OCI-LY3 (cell line): ENCODE results near the gene ATP2B3.

Source experiments
- H2AFZ ChIP-seq: fragments of 200-600, 300-600 bp; shearing (Covaris generic); 2 replicates; pipeline ENCODE4 v1.6.0; 2014; ENCODE audit warnings: antibody characterized with exemption, low read depth, low read length
- H3K27ac ChIP-seq: fragments of 200-600, 300-600 bp; sonication (generic); 2 replicates; pipeline ENCODE4 v1.5.1; 2014; ENCODE audit warnings: mild to moderate bottlenecking, low read length, moderate library complexity, mixed read lengths
- H3K27me3 ChIP-seq: fragments of 200-600, 300-600 bp; sonication (generic); 2 replicates; pipeline ENCODE4 v1.6.1; 2014; ENCODE audit warnings: low read depth, low read length, mixed read lengths
- H3K36me3 ChIP-seq: fragments of 200-600, 300-600 bp; sonication (generic); replicated peaks from 2 replicates; pipeline ENCODE3; 2014; ENCODE audit warnings: low read depth, low read length, mixed read lengths
- H3K4me1 ChIP-seq: fragments of 300-600, 200-600 bp; sonication (generic); 2 replicates; pipeline ENCODE4 v1.6.1; 2014; ENCODE audit warnings: low read length, mixed read lengths
- H3K4me2 ChIP-seq: fragments of 200-600, 300-600 bp; sonication (generic); 2 replicates; pipeline ENCODE4 v1.6.1; 2014; ENCODE audit warnings: low read length, mixed read lengths
- H3K4me3 ChIP-seq: fragments of 300-600, 200-600 bp; sonication (generic); 2 replicates; pipeline ENCODE4 v1.5.1; 2014; ENCODE audit warnings: antibody characterized with exemption, mild to moderate bottlenecking, low read length, moderate library complexity
- H3K79me2 ChIP-seq: fragments of 300-600, 200-600 bp; shearing (Covaris generic); 2 replicates; pipeline ENCODE4 v1.6.1; 2014; ENCODE audit warnings: mild to moderate bottlenecking, low read length, mixed read lengths
- H3K9ac ChIP-seq: fragments of 300-600, 200-600 bp; shearing (Covaris generic); 2 replicates; pipeline ENCODE4 v1.6.0; 2014; ENCODE audit warnings: mild to moderate bottlenecking, low read length, moderate library complexity
- H3K9me3 ChIP-seq: fragments of 200-600, 300-600 bp; shearing (Covaris generic); 2 replicates; pipeline ENCODE4 v1.6.1; 2014; ENCODE audit warnings: low read length, mixed read lengths; ENCODE audit not compliant: insufficient read depth
- H4K20me1 ChIP-seq: fragments of 200-600, 300-600 bp; sonication (generic); 2 replicates; pipeline ENCODE4 v1.6.1; 2016; ENCODE audit warnings: low read length, mixed read lengths; ENCODE audit not compliant: insufficient read depth
- CTCF ChIP-seq: fragments of 200-600, 300-600 bp; sonication (generic); IDR thresholded peaks from 2 replicates; pipeline ENCODE4 v1.5.1; 2014; ENCODE audit warnings: antibody characterized with exemption, low read length, low read depth
- EZH2phosphoT487 ChIP-seq: fragments of 200-600 bp; shearing (Covaris generic); IDR thresholded peaks from 2 replicates; pipeline ENCODE4 v1.6.1; 2018; ENCODE audit warnings: antibody characterized with exemption, mixed run types, low read depth

ATP2B3 gene

GRCh38 chrX:153530411-153531129 lies 13.1 kb downstream of the ATP2B3 start:
- Histone ChIP-seq H2AFZ (no peak overlapping the region), H3K27me3 (no peaks in the 10 kb centered on the region), H3K4me2 (no peak overlapping the region), H3K9ac (no peak overlapping the region), H4K20me1 (no peaks in the 10 kb centered on the region), H3K9me3 (no peaks in the 10 kb centered on the region), H3K79me2 (no peaks in the 10 kb centered on the region), H3K36me3 (no peaks in the 10 kb centered on the region), H3K4me1 (no peaks in the 10 kb centered on the region), H3K4me3 (no peak overlapping the region), H3K27ac (no peak overlapping the region)
- TF ChIP-seq EZH2phosphoT487 (no peak), CTCF (no peak)

- H3K79me2 ChIP-seq: no peaks in the 10 kb centered on the region
- no peaks in the 10 kb centered on the region for H3K4me1 ChIP-seq
- H3K9me3 ChIP-seq: no peaks in the 10 kb centered on the region
- H2AFZ ChIP-seq: no peak overlapping the region
- no peak overlapping the region for H3K9ac ChIP-seq
- H3K4me2 ChIP-seq: no peak overlapping the region
- TF ChIP-seq CTCF (no peak), EZH2phosphoT487 (no peak)
- no peak overlapping the region for H3K27ac ChIP-seq
- no peak overlapping the region for H3K4me3 ChIP-seq
- no peaks in the 10 kb centered on the region for H3K27me3 ChIP-seq
- H3K36me3 ChIP-seq: no peaks in the 10 kb centered on the region
- H4K20me1 ChIP-seq: no peaks in the 10 kb centered on the region
These were observed 15.6 kb downstream of the ATP2B3 start for GRCh38 chrX:153533091-153533490.

GRCh38 chrX:153537080-153537479 lies 19.6 kb downstream of the ATP2B3 start:
- H4K20me1 ChIP-seq: no peaks in the 10 kb centered on the region
- TF ChIP-seq EZH2phosphoT487 (no peak), CTCF (no peak)
- H3K27ac ChIP-seq: no peak overlapping the region

GRCh38 chrX:153537526-153538295 lies 20.3 kb downstream of the ATP2B3 start:
- Histone ChIP-seq H3K27me3 (no peaks in the 10 kb centered on the region), H4K20me1 (no peaks in the 10 kb centered on the region)
- TF ChIP-seq CTCF (no peak), EZH2phosphoT487 (no peak)

More at GRCh38 chrX:153537080-153537479, 19.6 kb downstream of the ATP2B3 start:
- H3K4me2 ChIP-seq: no peak overlapping the region
- no peaks in the 10 kb centered on the region for H3K9me3 ChIP-seq
- peaks cover 4% of the 10 kb centered on the region for H3K4me1 ChIP-seq
- H3K4me3 ChIP-seq: no peak overlapping the region
- H2AFZ ChIP-seq: no peak overlapping the region
- H3K9ac ChIP-seq: no peak overlapping the region
- no peaks in the 10 kb centered on the region for H3K79me2 ChIP-seq
- no peaks in the 10 kb centered on the region for H3K27me3 ChIP-seq
- no peaks in the 10 kb centered on the region for H3K36me3 ChIP-seq

More at GRCh38 chrX:153537526-153538295, 20.3 kb downstream of the ATP2B3 start:
- no peak overlapping the region for H3K4me3 ChIP-seq
- peaks cover 8% of the 10 kb centered on the region for H3K4me1 ChIP-seq
- H3K79me2 ChIP-seq: no peaks in the 10 kb centered on the region
- no peaks in the 10 kb centered on the region for H3K9me3 ChIP-seq
- no peak overlapping the region for H3K27ac ChIP-seq
- no peak overlapping the region for H3K9ac ChIP-seq
- H3K4me2 ChIP-seq: no peak overlapping the region
- no peaks in the 10 kb centered on the region for H3K36me3 ChIP-seq
- no peak overlapping the region for H2AFZ ChIP-seq
